Mesendoderm (in vitro differentiated cells): ENCODE results near the gene CCDC51.
"Not testable (repeated sequence)": the region's sequence is repeated elsewhere in the genome, so short reads cannot be mapped to it uniquely, and the experiment has no call there.

Source experiments
- DNase-seq: peaks from one replicate; pipeline ENCODE4 v3.0.0; 2013
- H2AK5ac ChIP-seq: 2 replicates; pipeline ENCODE4 v1.6.1; 2013; ENCODE audit warnings: low read length, inconsistent platforms
- H2BK120ac ChIP-seq: 2 replicates; pipeline ENCODE4 v1.6.1; 2013; ENCODE audit warnings: low read depth, mild to moderate bottlenecking, low read length, moderate library complexity, mixed read lengths
- H2BK15ac ChIP-seq: replicated peaks from 2 replicates; pipeline ENCODE4 v1.6.1; 2013; ENCODE audit warnings: low read depth, mild to moderate bottlenecking, moderate library complexity
- H2BK5ac ChIP-seq: 2 replicates; pipeline ENCODE4 v1.6.1; 2013; ENCODE audit warnings: low read length, inconsistent platforms
- H3K18ac ChIP-seq: 2 replicates; pipeline ENCODE4 v1.6.1; 2013; ENCODE audit warnings: mild to moderate bottlenecking, low read length, mixed read lengths
- H3K23ac ChIP-seq: one replicate; pipeline ENCODE4 v1.6.1; 2013; ENCODE audit warnings: low read length
- H3K27ac ChIP-seq: 2 replicates; pipeline ENCODE4 v1.5.1; 2013; ENCODE audit warnings: low read depth, mild to moderate bottlenecking, inconsistent platforms, low read length, moderate library complexity
- H3K27me3 ChIP-seq: 2 replicates; pipeline ENCODE4 v1.6.1; 2013; ENCODE audit warnings: low read length, control low read depth, mild to moderate bottlenecking, inconsistent platforms; ENCODE audit not compliant: insufficient read depth, poor library complexity
- H3K36me3 ChIP-seq: 2 replicates; pipeline ENCODE4 v1.6.1; 2013; ENCODE audit warnings: low read length, inconsistent platforms; ENCODE audit not compliant: control insufficient read depth, insufficient read depth
- H3K4ac ChIP-seq: one replicate; pipeline ENCODE4 v1.6.1; 2013; ENCODE audit warnings: low read depth, mild to moderate bottlenecking, low read length, moderate library complexity
- H3K4me1 ChIP-seq: 2 replicates; pipeline ENCODE4 v1.6.1; 2013; ENCODE audit warnings: low read depth, low read length, inconsistent platforms; ENCODE audit not compliant: control insufficient read depth
- H3K4me2 ChIP-seq: 2 replicates; pipeline ENCODE4 v1.6.1; 2013; ENCODE audit warnings: low read length
- H3K4me3 ChIP-seq: 2 replicates; pipeline ENCODE4 v1.5.1; 2013; ENCODE audit warnings: mild to moderate bottlenecking, low read length
- H3K56ac ChIP-seq: one replicate; pipeline ENCODE4 v1.6.1; 2013; ENCODE audit warnings: low read length
- H3K79me1 ChIP-seq: 2 replicates; pipeline ENCODE4 v1.6.1; 2013; ENCODE audit warnings: low read length, inconsistent platforms
- H3K79me2 ChIP-seq: 2 replicates; pipeline ENCODE4 v1.6.1; 2013; ENCODE audit warnings: mild to moderate bottlenecking, low read length; ENCODE audit not compliant: control insufficient read depth, insufficient read depth
- H3K9ac ChIP-seq: 2 replicates; pipeline ENCODE4 v1.6.1; 2013; ENCODE audit warnings: low read length, inconsistent platforms
- H4K5ac ChIP-seq: one replicate; pipeline ENCODE4 v1.6.1; 2013; ENCODE audit warnings: low read length
- H4K8ac ChIP-seq: one replicate; pipeline ENCODE4 v1.6.1; 2013; ENCODE audit warnings: low read depth, mild to moderate bottlenecking, control low read depth, low read length, moderate library complexity
- WGBS: extraction: QIAGEN DNeasy Blood & Tissue Kit; methylation state at CpG from one replicate; pipeline ENCODE4 v1.1.7; 2013; ENCODE audit warnings: low lambda C conversion rate, missing lambda C conversion rate; ENCODE audit not compliant: insufficient coverage; ENCODE audit errors: extremely low coverage; 5-methylcytosine and 5-hydroxymethylcytosine counted together

Gene CCDC51

DNA sequence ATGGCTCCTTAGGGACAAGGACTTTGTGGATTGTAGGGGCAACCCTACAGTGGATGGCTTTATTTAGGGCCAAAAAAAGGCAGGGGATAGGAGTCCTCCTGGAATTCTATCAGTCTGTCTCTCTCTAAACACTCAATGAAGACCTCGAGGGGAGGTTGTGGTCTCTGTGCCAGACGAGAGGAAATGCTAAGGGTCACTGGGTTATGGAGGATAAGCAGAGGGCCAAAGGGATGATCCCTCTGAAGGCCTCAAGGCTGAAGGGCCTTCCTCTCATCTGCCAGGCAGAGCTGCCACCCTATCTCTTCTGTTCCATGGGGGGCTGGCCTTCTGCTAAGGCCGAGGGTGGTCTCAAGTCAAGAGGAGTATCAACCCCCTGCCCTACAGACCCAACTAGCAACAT lies 37.0 kb downstream of the CCDC51 start:
- Histone ChIP-seq H3K79me1 (no peaks in the 10 kb centered on the region), H3K23ac (no peak overlapping the region), H2BK15ac (no peak overlapping the region), H3K36me3 (peaks cover 20% of the 10 kb centered on the region), H3K27me3 (no peaks in the 10 kb centered on the region), H3K9ac (no peak overlapping the region), H3K18ac (no peak overlapping the region), H3K4me2 (no peak overlapping the region), H3K4me1 (no peaks in the 10 kb centered on the region), H2BK120ac (no peak overlapping the region), H3K4me3 (no peak overlapping the region), H3K27ac (no peak overlapping the region), H2BK5ac (no peak overlapping the region), H4K8ac (no peak overlapping the region), H4K5ac (no peak overlapping the region), H3K4ac (no peak overlapping the region), H3K56ac (no peak overlapping the region), H2AK5ac (no peak overlapping the region), H3K79me2 (no peaks in the 10 kb centered on the region)
- no CpG with 5 or more reads among the region's 3 CpGs for WGBS
- no peak for DNase-seq

DNA sequence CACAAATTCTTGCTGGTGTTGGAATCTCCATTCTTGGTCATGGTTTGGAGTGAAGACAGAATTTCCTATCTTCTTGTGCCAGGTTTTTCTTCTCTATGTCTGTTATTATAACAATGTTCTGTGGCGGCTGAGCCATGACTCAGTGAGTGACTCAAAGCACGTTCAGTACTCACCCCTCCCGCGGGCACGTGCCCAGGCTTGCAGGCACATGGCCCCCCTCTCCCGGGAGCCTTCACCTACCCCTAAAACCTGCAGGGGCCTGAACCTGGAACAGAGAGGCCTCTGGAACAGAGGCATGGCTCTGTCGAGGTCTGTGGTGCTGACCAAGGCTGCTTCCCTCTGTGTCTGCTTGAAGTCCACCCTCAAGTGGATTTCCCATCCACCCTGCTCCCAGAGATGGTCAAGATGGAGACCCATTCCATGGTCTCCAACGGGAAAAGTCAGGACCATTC lies 37.6 kb downstream of the CCDC51 start:
- H3K4me2 ChIP-seq: no peak overlapping the region
- H3K4me1 ChIP-seq: no peaks in the 10 kb centered on the region
- no peak overlapping the region for H3K23ac ChIP-seq
- H3K18ac ChIP-seq: no peak overlapping the region
- peaks cover 17% of the 10 kb centered on the region for H3K36me3 ChIP-seq
- no peak overlapping the region for H3K4ac ChIP-seq
- H4K8ac ChIP-seq: no peak overlapping the region
- no peak overlapping the region for H3K27ac ChIP-seq
- no peak for DNase-seq
- H4K5ac ChIP-seq: no peak overlapping the region
- H2AK5ac ChIP-seq: no peak overlapping the region
- H3K79me1 ChIP-seq: no peaks in the 10 kb centered on the region
- no peak overlapping the region for H3K56ac ChIP-seq
- no peak overlapping the region for H2BK15ac ChIP-seq
- no peaks in the 10 kb centered on the region for H3K27me3 ChIP-seq
- no peak overlapping the region for H3K4me3 ChIP-seq
- H2BK120ac ChIP-seq: no peak overlapping the region
- H2BK5ac ChIP-seq: no peak overlapping the region
- WGBS: no CpG with 5 or more reads among the region's 8 CpGs
- no peak overlapping the region for H3K9ac ChIP-seq
- H3K79me2 ChIP-seq: no peaks in the 10 kb centered on the region

DNA sequence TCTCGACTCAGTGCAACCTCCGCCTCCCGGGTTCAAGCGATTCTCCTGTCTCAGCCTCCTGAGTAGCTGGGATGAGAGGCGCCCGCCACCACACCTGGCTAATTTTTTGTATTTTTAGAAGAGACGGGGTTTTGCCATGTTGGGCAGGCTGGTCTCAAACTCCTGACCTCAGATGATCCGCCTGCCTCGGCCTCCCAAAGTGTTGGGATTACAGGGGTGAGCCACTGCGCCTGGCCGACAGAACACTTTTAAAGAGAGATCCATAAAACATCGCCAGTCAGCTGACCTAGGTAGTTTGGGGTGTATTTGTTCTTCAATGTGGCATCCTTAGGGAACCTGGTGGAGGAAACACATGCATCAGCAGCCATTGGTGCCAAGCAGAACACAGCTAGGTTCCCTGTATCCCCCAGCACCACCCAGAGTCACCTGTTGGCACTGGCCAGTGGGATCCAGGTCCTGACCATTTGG lies 38.5 kb downstream of the CCDC51 start:
- H3K4ac ChIP-seq, H2BK120ac ChIP-seq, H3K9ac ChIP-seq, H3K79me1 ChIP-seq, H3K18ac ChIP-seq, H3K27me3 ChIP-seq, H3K79me2 ChIP-seq, H4K8ac ChIP-seq, H3K4me2 ChIP-seq, H2BK15ac ChIP-seq, H2BK5ac ChIP-seq, DNase-seq, H3K56ac ChIP-seq, H3K23ac ChIP-seq, H3K4me1 ChIP-seq, H2AK5ac ChIP-seq, H3K4me3 ChIP-seq, H4K5ac ChIP-seq, H3K27ac ChIP-seq: not testable (repeated sequence)
- peaks cover 15% of the 10 kb centered on the region for H3K36me3 ChIP-seq
- WGBS: no CpG with 5 or more reads among the region's 12 CpGs

DNA sequence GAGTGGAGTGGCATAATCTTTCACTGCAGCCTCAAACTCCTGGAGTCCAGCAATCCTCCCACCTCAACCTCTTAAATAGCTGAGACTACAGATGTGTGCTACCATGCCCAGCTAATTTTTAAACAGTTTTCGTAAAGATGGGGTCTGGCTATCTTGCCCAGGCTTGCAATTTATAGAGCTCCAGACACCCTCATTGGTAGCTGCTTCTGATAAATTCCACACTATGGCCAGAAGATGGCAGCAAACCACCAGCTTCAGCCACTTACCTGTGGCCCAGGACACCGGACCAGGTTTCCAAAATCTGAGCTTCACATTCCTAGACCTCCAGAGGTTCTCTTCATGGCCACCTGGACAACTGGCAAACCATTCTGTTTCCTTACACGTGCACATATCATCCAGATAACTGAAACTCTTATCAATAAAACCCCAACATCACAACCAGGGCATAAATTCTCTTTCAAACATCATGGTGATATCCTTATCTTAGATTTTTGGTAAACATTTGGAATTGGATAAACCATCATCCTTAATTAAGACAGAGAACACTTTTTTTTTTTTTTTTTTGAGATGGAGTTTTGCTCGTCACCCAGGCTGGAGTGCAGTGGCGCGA lies 39.0 kb downstream of the CCDC51 start:
- Histone ChIP-seq H3K27ac (no peak overlapping the region), H3K4me3 (no peak overlapping the region), H4K8ac (no peak overlapping the region), H2BK5ac (no peak overlapping the region), H3K4ac (no peak overlapping the region), H3K56ac (no peak overlapping the region), H3K36me3 (peaks cover 12% of the 10 kb centered on the region), H3K4me1 (no peaks in the 10 kb centered on the region), H3K79me1 (no peaks in the 10 kb centered on the region), H3K27me3 (no peaks in the 10 kb centered on the region), H3K4me2 (no peak overlapping the region), H4K5ac (no peak overlapping the region), H3K18ac (no peak overlapping the region), H2BK15ac (no peak overlapping the region), H3K23ac (no peak overlapping the region), H2BK120ac (no peak overlapping the region), H3K9ac (no peak overlapping the region), H3K79me2 (no peaks in the 10 kb centered on the region), H2AK5ac (no peak overlapping the region)
- peak; percentile 82 for DNase-seq
- no CpG with 5 or more reads among the region's 6 CpGs for WGBS

DNA sequence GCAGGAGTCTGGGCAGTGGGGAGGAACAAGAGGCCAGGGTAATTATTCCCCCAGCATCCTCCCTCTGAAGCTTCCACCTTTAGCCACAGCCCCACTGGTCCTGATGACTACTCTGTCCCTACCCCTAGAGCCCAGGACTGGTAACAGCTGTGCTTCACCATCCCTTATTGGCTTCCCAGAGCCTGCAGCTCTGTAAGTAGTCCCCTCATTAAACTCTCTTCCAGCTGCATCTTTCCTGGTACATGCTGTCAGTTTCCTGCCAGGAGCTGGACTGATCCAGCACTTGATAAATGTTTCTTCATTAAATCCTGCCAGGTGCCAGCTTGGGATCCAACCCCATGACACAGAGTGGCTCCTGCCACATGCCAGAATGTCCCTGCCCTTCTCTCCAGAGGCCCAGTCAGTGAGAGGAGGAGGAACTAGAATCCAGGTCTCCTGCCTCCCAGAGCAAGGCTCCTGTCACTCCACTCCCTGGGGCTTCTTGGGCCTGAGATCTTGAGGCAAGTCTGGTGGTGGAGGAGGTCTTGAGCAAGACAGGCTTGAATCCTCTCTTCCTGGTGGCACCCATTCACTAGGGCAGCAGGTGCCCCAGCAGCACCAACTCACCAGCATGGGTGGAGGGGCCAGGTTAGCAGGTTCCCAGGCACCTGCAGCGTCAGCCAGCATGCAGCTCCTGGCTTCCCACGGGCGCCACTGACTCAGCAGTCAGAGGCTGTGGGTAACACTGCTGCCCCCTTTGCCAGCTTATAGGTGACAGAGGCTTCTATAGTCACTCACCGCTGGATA lies 40.3 kb downstream of the CCDC51 start:
- Histone ChIP-seq H4K5ac (no peak overlapping the region), H3K4me3 (no peak overlapping the region)
- WGBS: no CpG with 5 or more reads among the region's 4 CpGs

More for the DNA sequence above, 40.3 kb downstream of the CCDC51 start:
- Histone ChIP-seq H3K4me2 (no peak overlapping the region), H2AK5ac (no peak overlapping the region), H3K4me1 (no peaks in the 10 kb centered on the region), H3K9ac (no peak overlapping the region), H3K27ac (no peak overlapping the region), H4K8ac (no peak overlapping the region), H3K79me2 (no peaks in the 10 kb centered on the region), H3K56ac (no peak overlapping the region), H3K36me3 (peaks cover 7% of the 10 kb centered on the region), H3K23ac (no peak overlapping the region), H3K18ac (no peak overlapping the region), H2BK15ac (no peak overlapping the region), H3K27me3 (no peaks in the 10 kb centered on the region), H2BK5ac (no peak overlapping the region), H3K79me1 (no peaks in the 10 kb centered on the region), H3K4ac (no peak overlapping the region), H2BK120ac (no peak overlapping the region)
- DNase-seq: no peak
